Activated T-cell treated with anti-CD3 and anti-CD28 coated beads for 24 hours (primary cell): Measurements from ENCODE around the gene TBK1.
"Not testable (repeated sequence)": the region's sequence is repeated elsewhere in the genome, so short reads cannot be mapped to it uniquely, and the experiment has no call there.

Experiments used
- DNase-seq: peaks from one replicate; pipeline ENCODE4 v3.0.0-alpha.2; 2020; ENCODE audit warnings: low read depth

The TBK1 gene

DNA sequence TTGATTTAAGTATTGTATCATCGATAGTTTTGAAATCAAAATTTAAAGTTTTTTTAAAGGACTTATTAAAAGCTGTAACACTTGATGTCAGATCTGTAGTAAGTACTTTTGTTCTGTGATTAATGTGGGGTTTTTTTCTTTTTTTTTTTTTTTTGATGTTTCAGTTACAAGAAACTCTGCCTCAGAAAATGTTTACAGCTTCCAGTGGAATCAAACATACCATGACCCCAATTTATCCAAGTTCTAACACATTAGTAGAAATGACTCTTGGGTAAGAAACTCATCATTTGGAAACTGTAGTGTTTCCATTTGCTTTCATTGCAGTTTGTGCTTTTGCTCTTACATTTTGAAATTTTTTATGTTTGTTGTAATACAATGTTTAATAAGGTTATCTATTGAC, 45.6 kb downstream of the TBK1 start:
- no peak for DNase-seq

DNA sequence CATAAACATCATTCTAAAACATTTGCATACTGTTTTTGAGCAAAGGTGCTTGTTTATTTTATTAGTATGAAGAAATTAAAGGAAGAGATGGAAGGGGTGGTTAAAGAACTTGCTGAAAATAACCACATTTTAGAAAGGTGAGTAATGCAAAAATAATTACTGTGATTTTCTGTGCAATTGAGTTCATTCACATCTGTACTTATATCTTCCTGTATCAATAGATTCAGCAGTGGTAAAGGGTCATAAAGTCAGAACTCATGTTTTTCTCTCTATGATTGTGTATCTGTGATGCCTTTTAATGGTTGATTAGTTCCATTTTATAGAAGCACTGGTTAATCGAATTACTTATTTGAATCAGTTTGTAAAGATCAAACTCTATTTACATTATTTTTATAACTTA, 46.0 kb downstream of the TBK1 start:
- DNase-seq: no peak

DNA sequence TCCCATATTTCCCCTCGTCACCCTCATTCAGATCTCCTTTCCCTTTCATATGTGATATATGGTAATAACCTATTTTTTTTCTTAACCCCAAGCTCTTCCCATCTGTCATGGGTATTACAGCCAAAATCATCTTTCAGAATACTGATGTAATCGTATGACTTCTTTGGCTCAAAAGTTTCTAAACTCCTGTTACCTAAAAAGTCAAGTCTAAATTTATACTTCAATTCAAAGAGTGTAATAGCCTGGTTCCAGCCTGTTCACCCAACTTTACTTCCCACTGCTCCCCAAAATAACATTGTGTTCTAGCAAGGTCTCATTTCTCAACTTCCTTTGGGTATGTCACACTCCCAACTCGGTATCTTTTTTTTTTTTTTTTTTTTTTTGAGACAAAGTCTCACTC, 48.5 kb downstream of the TBK1 start:
- no peak for DNase-seq

DNA sequence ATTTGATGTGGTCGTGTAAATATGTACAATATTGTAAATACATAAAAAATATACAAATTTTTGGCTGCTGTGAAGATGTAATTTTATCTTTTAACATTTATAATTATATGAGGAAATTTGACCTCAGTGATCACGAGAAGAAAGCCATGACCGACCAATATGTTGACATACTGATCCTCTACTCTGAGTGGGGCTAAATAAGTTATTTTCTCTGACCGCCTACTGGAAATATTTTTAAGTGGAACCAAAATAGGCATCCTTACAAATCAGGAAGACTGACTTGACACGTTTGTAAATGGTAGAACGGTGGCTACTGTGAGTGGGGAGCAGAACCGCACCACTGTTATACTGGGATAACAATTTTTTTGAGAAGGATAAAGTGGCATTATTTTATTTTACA, 49.6 kb downstream of the TBK1 start:
- no peak for DNase-seq

DNA sequence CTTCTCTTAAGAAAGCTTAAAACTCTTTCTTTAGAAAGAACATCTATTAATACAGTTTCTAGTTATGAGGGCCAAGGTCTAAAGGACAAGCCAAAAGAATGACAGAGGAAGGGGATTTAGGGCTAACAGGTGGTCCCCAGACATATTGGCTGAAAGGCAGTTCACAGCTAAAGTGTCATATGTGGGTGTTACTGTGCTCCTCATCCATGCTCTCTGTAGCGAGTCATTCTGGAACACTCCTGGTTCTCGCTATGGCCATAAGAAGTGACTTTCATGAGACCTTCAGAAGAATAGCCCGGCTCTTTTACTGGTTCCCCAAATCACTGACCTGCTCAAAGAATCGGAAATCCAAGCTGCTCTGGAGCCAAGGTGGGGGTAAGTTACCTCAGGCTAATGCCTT, 55.0 kb downstream of the TBK1 start:
- DNase-seq: no peak

DNA sequence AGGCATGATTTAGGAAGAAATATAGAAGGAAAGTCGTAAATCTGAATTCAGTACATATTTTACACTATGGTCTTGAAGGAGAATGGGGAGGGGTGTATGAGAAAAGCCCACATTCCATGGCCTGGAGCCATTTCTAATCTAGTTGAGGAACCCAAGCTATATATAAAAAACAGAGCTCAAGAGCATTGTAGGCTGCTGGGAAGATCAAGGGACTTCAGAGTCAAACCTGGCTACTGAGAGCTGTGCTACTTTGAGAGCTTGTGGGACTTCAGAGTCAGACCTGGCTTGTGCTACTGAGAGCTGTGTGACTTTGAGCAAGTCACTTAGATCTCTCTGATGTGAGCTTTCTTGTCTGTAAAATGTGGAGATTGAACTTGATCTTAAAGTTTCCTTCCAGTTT, 58.7 kb downstream of the TBK1 start:
- DNase-seq: no peak

DNA sequence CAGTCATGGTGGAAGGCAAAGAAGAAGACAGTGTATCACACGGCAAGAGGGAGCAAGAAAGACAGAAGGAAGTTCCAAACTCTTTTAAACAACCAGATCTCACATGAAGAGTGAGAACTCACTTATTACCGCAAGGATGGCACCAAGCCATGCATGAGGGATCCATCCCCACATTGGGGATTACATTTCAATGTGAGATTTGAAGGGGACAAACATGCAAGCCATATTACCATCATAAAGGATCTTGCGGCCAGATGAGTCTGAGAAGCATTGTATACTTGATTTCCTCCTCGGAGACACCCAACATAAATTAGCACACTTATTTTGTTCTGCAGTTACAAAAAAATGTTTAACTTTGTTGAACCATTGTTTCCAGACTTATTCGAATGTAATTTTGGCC, 66.5 kb downstream of the TBK1 start:
- DNase-seq: no peak

DNA sequence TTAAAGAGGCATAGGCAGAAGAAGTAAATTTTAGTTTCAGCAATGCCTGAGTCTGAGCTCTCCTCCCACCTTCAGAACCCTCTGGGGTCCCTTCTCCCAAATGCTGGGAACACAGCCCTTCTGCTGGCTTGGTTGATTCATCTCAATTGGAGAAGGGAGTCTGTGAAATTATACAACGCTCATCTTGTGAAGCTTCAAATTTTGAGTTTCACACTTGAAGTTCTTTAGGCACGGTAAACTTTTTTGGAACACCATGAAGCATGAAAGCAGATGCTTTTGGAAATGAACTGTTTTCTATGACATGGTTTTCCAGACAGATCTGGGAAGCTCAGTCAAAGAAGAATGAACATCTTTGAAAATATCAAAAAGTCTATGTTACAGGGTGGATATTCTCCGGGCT, 69.9 kb downstream of the TBK1 start:
- no peak for DNase-seq

DNA sequence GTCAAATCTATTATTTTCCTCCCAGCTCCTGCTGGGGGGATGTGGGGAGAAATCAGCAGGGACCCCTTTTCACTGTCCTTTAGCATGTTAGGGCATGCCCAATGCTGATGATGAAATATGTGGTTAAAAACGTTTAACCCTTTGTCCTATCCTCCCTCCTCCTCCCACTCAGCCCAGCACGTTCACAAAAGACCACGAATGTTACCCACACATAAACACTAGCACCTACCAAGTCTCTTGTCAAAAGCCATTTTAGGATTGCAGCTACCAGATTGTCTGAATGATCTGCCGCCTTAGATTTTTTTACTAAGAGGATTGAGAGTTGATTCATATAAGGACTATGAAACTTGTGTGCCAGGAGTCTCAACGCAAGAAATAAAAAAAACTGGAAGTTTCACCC, 70.4 kb downstream of the TBK1 start:
- DNase-seq: no peak

DNA sequence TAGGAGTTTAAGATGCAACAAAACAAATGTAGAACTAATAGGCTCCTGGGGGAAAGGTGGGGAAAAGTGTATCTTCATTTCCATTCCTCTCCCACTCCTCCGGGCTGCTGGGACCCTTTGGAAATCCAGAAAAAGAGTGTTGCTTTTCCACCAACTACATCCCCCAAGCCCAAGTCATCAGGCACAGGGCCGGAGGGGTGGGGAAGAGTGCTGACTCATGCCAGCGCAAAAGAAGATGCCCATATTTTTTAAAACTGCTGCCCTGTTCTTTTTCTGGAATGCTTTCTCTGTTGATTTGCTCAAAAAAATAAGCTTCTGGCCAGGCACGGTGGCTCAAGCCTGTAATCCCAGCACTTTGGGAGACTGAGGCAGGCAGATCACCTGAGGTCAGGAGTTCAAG, 70.9 kb downstream of the TBK1 start:
- DNase-seq: no peak

DNA sequence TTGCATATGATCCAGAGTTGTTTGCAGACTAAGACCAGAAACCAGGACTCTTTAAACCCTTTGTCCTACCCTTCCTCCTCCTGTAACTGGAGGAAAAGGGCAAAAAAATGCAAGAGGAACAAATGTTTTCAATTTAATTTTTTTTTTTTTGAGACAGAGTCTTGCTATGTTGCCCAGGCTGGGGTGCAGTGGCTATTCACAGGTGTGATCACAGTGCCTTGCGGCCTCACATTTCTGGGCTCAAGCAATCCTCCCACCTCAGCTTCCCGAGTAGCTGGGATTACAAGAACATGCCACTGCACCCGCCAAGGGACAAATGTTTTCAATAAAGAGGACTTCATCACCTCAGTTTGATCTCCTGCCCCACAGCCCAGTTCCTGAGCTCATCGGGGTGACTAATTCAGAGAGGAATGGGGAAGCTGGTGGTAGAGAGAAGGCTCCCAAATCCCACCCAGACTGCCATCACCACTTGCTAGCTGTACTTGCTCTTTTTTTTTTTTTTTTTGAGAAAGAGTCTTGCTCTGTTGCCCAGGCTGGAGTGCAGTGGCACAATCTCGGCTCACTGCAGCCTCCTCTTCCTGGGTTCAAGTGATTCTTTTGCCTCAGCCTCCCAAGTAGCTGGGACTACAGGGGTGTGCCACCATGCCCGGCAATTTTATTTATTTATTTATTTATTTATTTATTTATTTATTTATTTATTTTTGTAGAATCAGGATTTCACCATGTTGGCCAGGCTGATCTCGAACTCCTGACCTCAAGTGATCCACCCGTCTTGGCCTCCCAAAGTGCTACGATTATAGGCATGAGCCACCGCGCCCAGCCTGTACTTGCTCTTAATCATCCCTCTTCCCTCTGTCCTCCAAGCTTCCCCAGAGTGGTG, 71.9 kb downstream of the TBK1 start:
- DNase-seq: not testable (repeated sequence)

DNA sequence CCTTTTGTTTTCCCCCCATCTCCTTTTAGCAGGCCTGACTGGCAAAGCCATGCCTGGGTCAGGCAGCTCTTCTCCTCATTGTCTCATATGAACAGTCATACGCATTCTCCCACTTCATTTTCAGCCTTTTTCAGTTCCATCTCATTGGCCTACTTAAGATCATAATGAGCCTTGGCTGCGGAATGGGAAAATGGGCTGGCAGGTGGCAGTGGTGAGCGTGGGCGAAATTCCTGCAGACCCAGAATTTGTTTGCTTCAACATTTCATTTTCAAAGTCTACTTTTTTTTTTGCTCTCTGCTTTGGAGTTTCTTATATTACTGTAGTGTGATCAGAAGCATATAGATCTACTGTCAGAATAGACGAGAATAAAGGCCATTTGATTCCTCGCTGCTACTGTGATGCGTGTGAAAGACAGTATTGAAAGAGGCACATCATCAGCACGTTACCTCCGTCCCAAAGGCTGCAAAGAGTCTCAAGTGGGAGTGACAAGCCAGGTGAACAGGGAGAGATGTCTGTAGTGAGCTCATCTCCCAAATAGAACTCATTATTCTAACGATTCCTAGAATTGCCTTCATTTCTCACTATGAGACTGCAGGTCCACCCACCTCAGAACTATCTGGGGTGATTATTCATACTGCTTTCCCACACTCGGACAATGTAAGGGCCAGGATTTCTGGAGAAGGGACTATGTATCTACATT, 73.7 kb downstream of the TBK1 start:
- DNase-seq: no peak

DNA sequence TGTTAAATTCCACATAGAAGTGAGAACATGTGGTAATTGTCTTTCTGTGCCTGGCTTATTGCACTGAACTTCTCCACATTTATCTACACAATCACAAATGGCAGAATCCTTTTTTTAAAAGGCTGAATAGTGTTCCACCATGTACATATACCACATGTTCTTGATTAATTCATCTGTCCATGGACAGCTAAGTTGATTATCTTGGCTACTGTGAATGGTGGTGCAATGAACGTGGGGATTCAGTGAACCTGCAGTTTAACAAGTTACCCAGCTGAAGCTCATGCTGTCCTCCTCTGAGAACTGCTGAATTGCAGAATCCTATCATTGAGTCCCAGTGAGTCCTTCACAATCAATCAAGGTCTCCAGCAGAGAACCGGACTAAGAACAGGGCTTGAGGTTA, 74.9 kb downstream of the TBK1 start:
- no peak for DNase-seq

DNA sequence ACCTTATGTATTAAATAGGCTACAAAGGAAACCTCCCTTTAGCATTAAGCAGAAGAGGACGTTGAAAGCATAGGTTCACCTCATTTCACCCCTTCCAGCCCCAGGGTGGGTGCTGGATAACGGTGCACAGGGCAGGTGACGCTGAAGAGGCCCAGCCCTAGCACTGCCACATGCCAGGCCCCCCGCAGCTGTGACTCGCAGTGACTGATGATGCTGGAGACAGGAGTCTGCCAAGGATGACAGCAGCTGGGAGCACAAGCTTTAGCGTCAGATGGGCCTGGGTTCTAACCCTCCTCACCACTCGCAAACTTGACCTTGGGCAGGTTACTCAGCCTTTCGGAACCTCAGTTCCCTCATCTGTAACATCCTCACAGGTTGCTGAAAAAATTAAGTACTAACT, 76.7 kb downstream of the TBK1 start:
- DNase-seq: no peak

DNA sequence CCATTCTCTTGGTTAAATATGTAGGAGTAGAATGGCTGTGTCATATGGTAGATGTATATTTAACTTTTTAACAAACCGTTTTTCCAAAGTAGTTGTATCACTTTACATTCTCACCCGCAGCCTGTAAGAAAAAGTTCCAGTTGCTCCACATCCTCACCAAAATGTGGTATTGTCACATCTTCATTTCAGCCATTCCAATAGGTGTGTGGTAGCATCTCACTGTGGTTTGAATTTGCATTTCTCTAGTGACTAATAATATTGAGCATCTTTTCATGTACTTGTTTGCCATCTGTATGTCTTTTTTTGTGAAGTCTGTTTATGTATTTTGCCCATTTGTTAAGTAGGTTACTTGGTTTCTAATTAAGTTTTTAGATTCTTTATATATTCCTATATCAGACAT, 78.6 kb downstream of the TBK1 start:
- DNase-seq: no peak

DNA sequence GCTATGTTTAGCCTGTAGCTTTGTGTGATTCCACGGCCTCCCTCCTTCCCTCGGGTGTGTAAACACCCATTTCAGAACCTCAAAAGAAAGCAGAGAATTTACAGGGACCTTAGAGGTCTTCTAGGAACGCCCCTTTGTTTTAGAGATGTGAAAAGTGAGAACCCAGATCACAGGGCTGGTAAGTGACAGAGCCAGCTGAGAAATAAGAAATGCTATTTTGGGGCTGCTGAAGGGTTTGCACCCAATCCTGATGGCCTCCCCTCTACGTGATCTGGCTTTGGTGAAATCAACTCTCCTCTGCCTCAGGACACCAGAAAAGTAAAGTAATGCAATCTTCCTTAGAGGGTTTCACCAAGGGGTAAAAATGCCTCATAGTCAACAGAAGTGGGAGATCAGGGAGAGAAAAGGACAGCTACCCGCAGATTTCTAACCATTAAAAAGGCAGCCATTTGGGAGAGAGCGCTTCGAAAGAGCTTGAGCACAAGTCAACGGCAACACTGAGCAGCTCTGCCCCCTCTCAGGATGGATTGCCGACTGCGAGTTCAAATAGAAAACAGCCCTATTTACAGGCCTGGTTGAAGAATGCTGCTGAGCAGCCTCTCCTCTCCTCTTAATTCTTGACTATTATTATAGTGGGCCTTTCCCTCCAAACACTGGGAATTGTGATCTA, 79.9 kb downstream of the TBK1 start:
- no peak for DNase-seq

DNA sequence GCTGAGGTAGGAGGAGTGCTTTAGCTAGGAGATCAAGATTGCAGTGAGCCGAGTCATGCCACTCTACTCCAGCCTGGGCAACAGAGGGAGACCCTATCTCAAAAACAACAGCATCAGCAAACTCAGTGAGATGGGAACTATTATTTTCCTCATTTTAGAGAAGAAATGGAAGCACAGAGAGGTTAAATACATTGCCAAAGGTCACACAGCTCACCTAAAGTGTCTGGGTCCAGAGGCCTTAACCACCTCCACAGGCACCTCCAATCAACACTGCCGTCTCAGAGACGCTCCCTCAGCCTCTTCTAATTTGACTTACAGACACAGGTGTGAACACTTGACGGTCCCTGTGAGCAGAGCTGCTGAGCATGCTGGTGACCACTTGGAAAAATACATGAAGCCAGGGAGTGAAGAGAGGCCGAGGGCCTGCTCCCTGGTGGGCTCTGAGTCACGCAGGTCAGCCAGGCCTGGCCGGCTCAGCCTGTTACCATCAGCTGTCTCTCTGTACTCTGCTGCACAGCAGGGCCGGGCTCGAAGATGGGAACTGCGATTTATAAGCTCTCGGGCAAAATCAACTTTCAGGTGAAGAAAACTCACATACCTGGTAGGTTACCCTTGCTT, 80.9 kb downstream of the TBK1 start:
- no peak for DNase-seq

DNA sequence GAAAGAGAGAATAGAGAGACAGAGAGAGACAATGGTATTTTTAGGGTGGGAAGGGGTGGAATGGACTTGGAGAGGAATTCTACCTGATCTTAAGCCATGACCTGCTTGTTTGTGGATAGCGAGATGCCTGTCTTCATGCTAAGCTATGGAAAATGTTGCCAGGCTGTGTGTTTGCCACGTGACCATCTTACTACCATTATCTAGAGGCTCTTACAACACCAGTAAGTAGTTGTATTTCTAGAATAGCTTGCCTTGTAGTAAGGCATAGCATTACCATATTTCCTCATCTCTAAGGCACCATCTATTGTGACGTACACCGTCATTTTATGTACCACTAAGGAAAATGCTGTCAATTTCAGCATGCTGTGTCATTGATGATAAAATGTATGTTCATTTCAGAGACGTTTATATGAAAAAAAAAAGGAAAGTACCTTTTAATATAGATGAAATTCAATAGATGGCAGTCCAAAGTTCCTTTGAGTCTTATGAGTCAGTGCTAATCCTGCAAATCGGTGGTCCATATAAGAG, 82.8 kb downstream of the TBK1 start:
- DNase-seq: no peak

DNA sequence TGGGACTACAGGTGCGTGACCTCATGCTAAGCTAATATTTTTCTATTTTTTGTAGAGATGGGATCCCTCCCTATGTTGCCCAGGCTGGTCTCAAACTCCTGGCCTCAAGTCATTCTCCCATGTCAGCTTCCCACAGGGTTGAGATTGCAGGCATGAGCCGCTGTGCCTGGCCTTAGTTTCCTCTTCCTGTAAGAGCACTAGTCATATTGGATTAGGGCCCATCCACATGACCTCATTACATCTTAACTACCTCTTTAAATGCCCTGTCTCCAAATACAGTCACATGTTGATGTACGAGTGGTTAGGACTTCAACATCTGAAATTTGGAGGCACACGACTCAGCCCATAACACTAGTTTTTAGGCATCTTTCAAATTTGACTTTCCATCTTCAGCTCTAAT, 86.2 kb downstream of the TBK1 start:
- no peak for DNase-seq

DNA sequence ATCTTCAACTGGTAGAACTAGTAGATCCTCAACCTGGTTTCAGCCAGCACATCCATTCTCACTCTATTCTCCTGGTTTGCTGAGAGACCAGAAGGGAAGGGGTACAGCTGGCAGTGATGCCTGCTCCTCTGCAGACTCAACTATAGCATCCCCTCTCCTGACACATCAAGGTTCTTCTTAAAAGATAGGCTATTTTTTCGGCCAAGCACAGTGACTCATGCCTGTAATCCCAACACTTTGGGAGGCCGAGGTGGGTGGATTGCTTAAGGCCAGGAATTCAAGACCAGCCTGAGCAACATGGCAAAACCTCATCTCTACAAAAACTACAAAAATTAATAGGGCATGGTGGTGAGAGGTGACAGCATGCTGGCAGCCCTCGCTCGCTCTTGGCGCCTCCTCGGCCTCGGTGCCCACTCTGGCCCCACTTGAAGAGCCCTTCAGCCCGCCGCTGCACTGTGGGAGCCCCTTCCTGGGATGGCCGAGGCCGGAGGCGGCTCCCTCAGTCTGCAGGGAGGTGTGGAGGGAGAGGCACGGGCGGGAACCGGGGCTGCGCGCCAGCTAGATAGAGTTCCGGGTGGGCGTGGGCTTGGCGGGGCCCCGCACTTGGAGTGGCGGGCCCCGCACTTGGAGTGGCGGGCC, 90.6 kb downstream of the TBK1 start:
- not testable (repeated sequence) for DNase-seq

DNA sequence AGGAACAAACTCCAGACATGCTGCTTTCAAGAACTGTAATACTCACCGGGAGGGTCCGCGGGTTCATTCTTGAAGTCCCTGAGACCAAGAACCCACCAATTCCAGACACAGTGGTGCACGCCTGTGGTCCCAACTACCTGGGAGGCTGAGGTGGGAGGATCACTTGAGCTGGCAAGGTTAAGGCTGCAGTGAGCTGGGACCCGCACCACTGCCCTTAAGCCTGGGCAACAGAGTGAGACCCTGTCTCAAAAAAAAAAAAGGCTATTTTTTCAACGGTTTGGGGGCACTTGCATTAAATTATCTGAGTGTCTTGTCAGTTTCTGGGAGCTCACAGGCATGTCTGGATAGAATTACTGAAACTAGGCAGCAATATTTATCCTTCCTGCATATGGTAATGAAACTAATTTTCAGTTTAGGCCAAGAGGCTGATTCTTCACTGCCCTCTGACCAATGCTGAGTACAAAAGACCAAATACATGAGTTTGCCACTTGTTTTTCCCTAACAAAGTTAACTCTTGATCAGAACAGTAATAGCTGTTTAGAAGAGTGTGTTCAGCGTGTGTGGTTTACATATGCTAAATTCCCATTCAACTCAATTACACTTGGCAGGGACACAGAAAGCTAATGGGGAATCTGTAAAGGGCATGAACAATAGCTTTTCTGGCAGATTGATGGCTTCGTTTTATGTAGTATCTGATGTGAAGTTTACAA, 92.6 kb downstream of the TBK1 start:
- DNase-seq: no peak

DNA sequence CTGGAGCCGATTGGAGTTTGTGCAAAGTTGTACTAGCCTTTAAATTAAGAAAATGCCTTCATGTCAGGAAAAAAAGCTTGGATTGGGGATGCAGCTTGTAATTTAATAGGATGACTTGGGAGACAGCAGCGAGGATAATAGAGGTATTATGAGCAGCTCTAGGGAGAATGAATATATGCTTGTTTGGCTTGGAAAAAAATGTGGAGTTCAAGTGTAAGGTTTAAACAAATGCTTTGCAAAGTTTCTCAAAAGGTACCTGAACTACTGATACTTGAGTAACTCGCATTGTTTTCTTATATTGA, 93.1 kb downstream of the TBK1 start:
- no peak for DNase-seq
